Activated CD8-positive, alpha-beta memory T cell treated with anti-CD3 and anti-CD28 coated beads, Interleukin-2, amount 50 U/mL, for 4 hours (primary cell): Measurements from ENCODE around the gene NT5C1B.
"Not testable (repeated sequence)": the region's sequence is repeated elsewhere in the genome, so short reads cannot be mapped to it uniquely, and the experiment has no call there.

ENCODE experiments used
- DNase-seq: peaks from one replicate; pipeline ENCODE4 v3.0.0-alpha.2; 2020

The NT5C1B gene

GRCh38 chr2:18589354-18589753 is at the start of gene NT5C1B:
Gene NT5C1B, minus strand, starts transcription at chr2:18589569. Its CDS starts 101 bp downstream, at chr2:18589468.
- no peak for DNase-seq

GRCh38 chr2:18637196-18637595 is 47.8 kb upstream of the NT5C1B start:
- no peak for DNase-seq

GRCh38 chr2:18632699-18633098 is 43.3 kb upstream of the NT5C1B start:
- DNase-seq: not testable (repeated sequence)

GRCh38 chr2:18630941-18631340 is 41.6 kb upstream of the NT5C1B start:
- DNase-seq: no peak

GRCh38 chr2:18630541-18630940 is 41.2 kb upstream of the NT5C1B start:
- DNase-seq: no peak

GRCh38 chr2:18630101-18630500 is 40.7 kb upstream of the NT5C1B start:
- no peak for DNase-seq

- DNase-seq: no peak
These were observed 37.7 kb upstream of the NT5C1B start for GRCh38 chr2:18626958-18627650.

GRCh38 chr2:18626256-18626668 is 36.9 kb upstream of the NT5C1B start:
- no peak for DNase-seq

- DNase-seq: no peak
These were observed 36.2 kb upstream of the NT5C1B start for GRCh38 chr2:18625563-18625962.

- no peak for DNase-seq
These were observed 34.4 kb upstream of the NT5C1B start for GRCh38 chr2:18623782-18624181.

GRCh38 chr2:18620867-18621632 is 31.7 kb upstream of the NT5C1B start:
- no peak for DNase-seq

- DNase-seq: no peak
These were observed 29.7 kb upstream of the NT5C1B start for GRCh38 chr2:18619091-18619490.

GRCh38 chr2:18614041-18614440 is 24.7 kb upstream of the NT5C1B start:
- no peak for DNase-seq

GRCh38 chr2:18612133-18612532 is 22.8 kb upstream of the NT5C1B start:
- DNase-seq: no peak

- no peak for DNase-seq
These were observed 22.2 kb upstream of the NT5C1B start for GRCh38 chr2:18611604-18612003.

- DNase-seq: no peak
These were observed 21.8 kb upstream of the NT5C1B start for GRCh38 chr2:18611184-18611583.

GRCh38 chr2:18610651-18611050 is 21.3 kb upstream of the NT5C1B start:
- DNase-seq: no peak

GRCh38 chr2:18610090-18610489 is 20.7 kb upstream of the NT5C1B start:
- DNase-seq: no peak

GRCh38 chr2:18605115-18605514 is 15.7 kb upstream of the NT5C1B start:
- DNase-seq: no peak

- no peak for DNase-seq
These were observed 15.1 kb upstream of the NT5C1B start for GRCh38 chr2:18604531-18604885.

GRCh38 chr2:18603854-18604530 is 14.6 kb upstream of the NT5C1B start:
- no peak for DNase-seq

GRCh38 chr2:18602298-18602697 is 12.9 kb upstream of the NT5C1B start:
- DNase-seq: no peak

- no peak for DNase-seq
These were observed 10.9 kb upstream of the NT5C1B start for GRCh38 chr2:18600255-18600613.
